CD4-positive, CD25-positive, alpha-beta regulatory T cell (primary cell): ENCODE data around the gene RNF225. TPM values are rescaled to one million over a fixed set of nuclear protein-coding genes. Genes with fewer than 3 reads are reported as not detected.

Source experiments
- ATAC-seq, 2 donors: fragments of 150-1000 bp; cut with Tn5 transposase; one replicate each; pipeline ENCODE4 v1.10.0; 2021; ENCODE audit warnings: low read depth in 2 of 2, moderate number of reproducible peaks in 2 of 2, moderate library complexity in 1 of 2
- DNase-seq, 3 donors: peaks; one replicate each; pipeline versions ENCODE4 v3.0.0 to v3.0.0-alpha.2; 2012 to 2022; ENCODE audit warnings: mixed read lengths in 1 of 3
- H3K27ac ChIP-seq: one replicate; pipeline ENCODE4 v1.7.0; 2013; ENCODE audit warnings: mild to moderate bottlenecking, low read length; ENCODE audit not compliant: insufficient read depth, poor library complexity, severe bottlenecking
- H3K27me3 ChIP-seq: one replicate; pipeline ENCODE4 v1.7.0; 2013; ENCODE audit warnings: low read length; ENCODE audit not compliant: control insufficient read depth, insufficient read depth
- H3K36me3 ChIP-seq: one replicate; pipeline ENCODE4 v1.7.0; 2013; ENCODE audit warnings: mild to moderate bottlenecking, low read length, moderate library complexity; ENCODE audit not compliant: control insufficient read depth, insufficient read depth
- H3K4me1 ChIP-seq: 2 replicates; pipeline ENCODE4 v1.7.0; 2013; ENCODE audit warnings: mild to moderate bottlenecking, low read length; ENCODE audit not compliant: insufficient read depth, control insufficient read depth, poor library complexity, severe bottlenecking
- H3K4me3 ChIP-seq: one replicate; pipeline ENCODE4 v1.7.0; 2013; ENCODE audit warnings: low read depth, mild to moderate bottlenecking, low read length, moderate library complexity
- H3K9me3 ChIP-seq, 2 experiments: 1 replicate in 1 of 2; 2 replicates in 1 of 2; pipeline ENCODE4 v1.7.0; 2013; ENCODE audit warnings: low read length in 2 of 2, mild to moderate bottlenecking in 1 of 2, moderate library complexity in 1 of 2; ENCODE audit not compliant: control insufficient read depth in 2 of 2
- H3K27ac Mint-ChIP-seq, 3 donors: one replicate each; pipeline ENCODE4 v1.8.0; 2020 to 2022; ENCODE audit warnings: mild to moderate bottlenecking in 3 of 3, mixed read lengths in 3 of 3, moderate library complexity in 2 of 3
- H3K27me3 Mint-ChIP-seq: one replicate; pipeline ENCODE4 v1.8.0; 2022; ENCODE audit warnings: mild to moderate bottlenecking, mixed read lengths
- H3K36me3 Mint-ChIP-seq: one replicate; pipeline ENCODE4 v1.8.0; 2020; ENCODE audit warnings: mixed read lengths
- H3K4me1 Mint-ChIP-seq, 4 donors: one replicate each; pipeline ENCODE4 v1.8.0; 2020 to 2022; ENCODE audit warnings: mixed read lengths in 4 of 4, mild to moderate bottlenecking in 1 of 4
- H3K4me3 Mint-ChIP-seq, 4 donors: one replicate each; pipeline ENCODE4 v1.8.0; 2020 to 2022; ENCODE audit warnings: mild to moderate bottlenecking in 4 of 4, mixed read lengths in 4 of 4, moderate library complexity in 3 of 4
- H3K9me3 Mint-ChIP-seq, 7 donors: one replicate each; pipeline ENCODE4 v1.8.0; 2020 to 2022; ENCODE audit warnings: mixed read lengths in 7 of 7, mild to moderate bottlenecking in 3 of 7, moderate library complexity in 2 of 7
- polyA plus RNA-seq, 4 donors: library from polyadenylated mRNA; unstranded; fragments of 300-500 nt; fragmentation: Illumina TruSeq; gene quantifications; one replicate each; pipeline ENCODE4 v1.2.3, GENCODE V29; 2021
- total RNA-seq: library from RNA; stranded (reverse); gene quantifications from one replicate; pipeline ENCODE4 v1.2.3, GENCODE V29; 2022

The RNF225 gene
- total and polyA plus RNA-seq, 5 donors from 2014 or later = 0.39 TPM; not detected in 4

DNA sequence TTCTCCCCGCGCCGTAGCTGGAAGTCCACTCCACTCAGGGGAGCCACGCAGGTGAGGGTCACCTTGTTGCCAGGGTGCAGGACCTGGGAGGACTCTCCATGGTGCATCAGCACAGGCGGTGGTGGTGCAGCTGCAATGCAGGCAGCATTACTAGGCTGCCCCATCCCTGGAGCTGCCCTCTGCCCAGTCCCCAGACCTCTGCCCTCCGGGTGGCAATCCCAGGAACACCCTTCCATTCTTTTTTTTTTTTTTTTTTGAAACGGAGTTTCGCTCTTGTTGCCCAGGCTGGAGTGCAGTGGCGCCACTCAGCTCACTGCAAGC lies 43.9 kb upstream of the RNF225 start:
- Histone ChIP-seq H3K4me1 (peaks cover 27% of the 10 kb centered on the region), H3K27ac (no peak overlapping the region), H3K27me3 (no peaks in the 10 kb centered on the region), H3K36me3 (no peaks in the 10 kb centered on the region), H3K9me3 (no peaks in the 10 kb centered on the region), H3K4me3 (no peak overlapping the region)
- H3K4me3 Mint-ChIP-seq = peak overlapping the region in 1 of 4 donors; percentile 4
- peaks cover 5% of the 10 kb centered on the region for H3K27me3 Mint-ChIP-seq
- H3K9me3 Mint-ChIP-seq = peaks cover 0 to 2% (median 0%) of the 10 kb centered on the region in 7 donors
- H3K4me1 Mint-ChIP-seq = peaks cover 0 to 34% (median 9%) of the 10 kb centered on the region in 4 donors
- DNase-seq = no peak
- H3K36me3 Mint-ChIP-seq = peaks cover 8% of the 10 kb centered on the region
- no peak for ATAC-seq
- peak overlapping the region in 1 of 3 donors; percentile 26 for H3K27ac Mint-ChIP-seq

DNA sequence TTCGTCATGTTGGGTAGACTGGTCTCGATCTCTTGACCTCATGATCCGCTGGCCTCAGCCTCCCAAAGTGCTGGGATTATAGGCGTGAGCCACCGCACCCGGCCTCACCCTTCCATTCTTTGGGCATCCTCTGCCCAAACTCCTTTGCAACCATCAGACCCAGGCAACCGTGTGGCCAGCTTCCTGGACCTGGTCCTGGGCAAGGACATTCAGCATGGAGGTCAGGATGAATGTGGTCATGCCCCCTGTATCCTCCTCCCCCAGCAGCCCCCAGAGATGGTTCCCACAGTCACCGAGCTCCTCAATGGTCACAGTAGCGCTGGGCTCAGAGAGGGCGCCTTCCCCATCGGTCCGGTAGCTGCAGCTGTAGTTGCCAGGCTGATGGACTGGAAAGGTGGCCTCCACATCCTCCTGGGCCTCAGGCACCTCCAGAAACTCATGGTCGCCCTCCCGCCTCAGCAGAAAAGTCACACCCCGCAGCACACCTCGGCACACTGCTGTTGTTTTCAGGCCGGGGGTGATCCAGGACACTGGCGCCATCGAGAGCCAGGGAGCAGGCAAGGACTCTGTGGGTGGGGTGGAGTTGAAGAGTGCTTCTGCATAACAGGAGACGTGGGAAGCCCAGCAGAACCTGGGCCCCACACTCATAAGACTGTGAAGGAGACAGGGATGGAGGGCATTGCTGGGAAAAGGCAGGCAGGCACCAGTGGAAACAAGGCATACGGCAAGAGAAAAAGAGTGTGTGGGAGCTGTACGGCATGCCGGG lies 43.3 kb upstream of the RNF225 start:
- H3K4me3 ChIP-seq = no peak overlapping the region
- peaks cover 28% of the 10 kb centered on the region for H3K4me1 ChIP-seq
- Mint-ChIP-seq H3K27me3 (peaks cover 5% of the 10 kb centered on the region), H3K27ac (no peak overlapping the region), H3K36me3 (peaks cover 8% of the 10 kb centered on the region), H3K4me1 (peaks cover 0 to 31% (median 9%) of the 10 kb centered on the region in 4 donors), H3K9me3 (peaks cover 0 to 2% (median 0%) of the 10 kb centered on the region in 7 donors), H3K4me3 (peak overlapping the region in 1 of 4 donors; percentile 66)
- H3K27ac ChIP-seq = no peak overlapping the region
- no peaks in the 10 kb centered on the region for H3K27me3 ChIP-seq
- no peaks in the 10 kb centered on the region for H3K36me3 ChIP-seq
- H3K9me3 ChIP-seq = no peaks in the 10 kb centered on the region
- ATAC-seq (no peak), DNase-seq (no peak)

DNA sequence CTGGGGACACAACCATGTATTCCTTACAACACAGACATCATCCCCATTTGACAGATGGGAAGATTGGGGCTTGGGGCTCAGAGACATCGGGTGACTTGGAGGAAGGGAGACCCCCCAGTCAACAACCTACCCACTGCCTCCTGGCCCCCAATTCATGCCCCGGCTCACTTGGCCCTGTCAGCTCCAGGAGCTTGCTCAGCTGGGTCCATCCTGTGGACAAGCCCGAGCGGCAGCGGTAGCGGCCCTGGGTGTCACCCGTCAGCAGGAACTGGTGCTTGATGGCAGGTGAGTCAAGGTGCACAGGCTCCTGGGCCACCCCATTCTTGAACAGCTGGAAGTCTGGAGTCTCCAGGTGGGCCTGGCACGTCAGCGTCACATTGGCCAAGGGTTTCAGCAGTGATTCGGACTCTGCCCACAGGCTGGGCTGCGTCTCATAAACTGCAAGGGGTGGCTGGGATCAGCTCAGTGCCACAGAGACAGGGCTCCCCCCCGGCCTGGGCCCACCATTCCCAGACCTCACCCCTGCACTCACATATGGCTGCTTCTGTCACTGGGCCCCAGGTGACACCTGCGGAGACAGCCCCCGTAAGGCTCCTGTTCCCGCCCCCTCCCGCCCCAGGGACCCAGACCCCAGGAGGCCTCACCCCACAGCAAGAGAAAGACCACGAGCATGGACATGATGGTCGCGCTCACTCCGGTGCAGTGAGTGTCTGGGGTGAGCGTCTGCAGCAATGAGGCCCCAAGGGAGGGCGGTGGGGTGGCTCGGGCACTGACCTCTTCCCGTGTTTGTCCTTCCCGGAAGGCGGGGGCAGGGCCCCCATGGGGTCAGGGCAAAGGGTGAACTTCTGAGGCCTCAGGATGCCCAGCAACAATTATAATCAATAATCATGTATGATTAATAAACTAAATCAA lies 42.4 kb upstream of the RNF225 start, which contains the start of gene A1BG:
A1BG (minus strand) TSS at position 733 of the 912 bp plus-strand sequence; CDS start at position 678, 55 bp downstream.
- Mint-ChIP-seq H3K36me3 (peaks cover 8% of the 10 kb centered on the region), H3K9me3 (peaks cover 0 to 2% (median 0%) of the 10 kb centered on the region in 7 donors), H3K27ac (no peak within 1 kb of the TSS), H3K27me3 (peaks cover 2% of the 10 kb centered on the region), H3K4me1 (peaks cover 0 to 26% (median 6%) of the 10 kb centered on the region in 4 donors), H3K4me3 (peak within 1 kb of the TSS in 1 of 4 donors; percentile 66)
- no peak for ATAC-seq
- Histone ChIP-seq H3K27me3 (no peaks in the 10 kb centered on the region), H3K36me3 (no peaks in the 10 kb centered on the region), H3K4me3 (no peak within 1 kb of the TSS), H3K27ac (no peak within 1 kb of the TSS), H3K4me1 (peaks cover 26% of the 10 kb centered on the region), H3K9me3 (no peaks in the 10 kb centered on the region)
- DNase-seq = no peak

DNA sequence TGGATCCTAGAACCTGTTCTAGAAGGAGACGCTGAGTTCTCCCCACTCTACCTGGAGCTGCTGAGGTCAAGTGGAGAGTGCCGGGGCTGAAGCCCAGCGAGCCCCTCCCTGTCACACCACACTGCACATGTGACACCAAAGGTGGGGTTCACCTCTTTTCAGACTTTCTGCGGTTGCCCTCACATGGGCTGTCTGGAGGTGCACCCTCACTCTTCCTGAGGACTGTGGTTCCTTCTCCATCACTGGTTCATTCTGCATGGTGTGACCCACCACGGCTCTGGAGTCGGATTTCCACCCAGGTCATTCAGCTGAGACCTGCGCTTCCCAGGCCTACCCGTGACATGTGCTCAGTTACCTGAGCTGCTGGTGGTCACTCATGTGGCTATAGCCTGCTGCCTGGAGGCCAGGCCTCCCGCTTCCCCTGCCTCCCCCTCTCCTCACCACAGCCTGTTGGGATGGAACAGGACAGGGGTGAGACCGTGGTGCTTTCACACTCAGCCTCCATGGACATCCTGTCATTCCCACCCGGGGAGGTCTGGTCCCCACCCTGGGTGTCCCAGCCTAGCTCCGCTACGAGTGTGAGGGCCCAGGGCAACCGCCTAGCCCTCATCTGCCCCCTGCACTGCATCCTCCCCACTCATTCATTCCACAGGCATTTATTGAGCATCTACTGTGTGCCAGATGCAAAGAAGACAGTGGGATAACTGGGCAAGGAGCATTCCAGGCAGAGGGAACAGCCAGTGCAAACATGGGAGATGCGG lies 41.6 kb upstream of the RNF225 start:
- H3K4me3 Mint-ChIP-seq = peak overlapping the region in 1 of 4 donors; percentile 32
- H3K27ac Mint-ChIP-seq = no peak overlapping the region
- DNase-seq (no peak), ATAC-seq (no peak)
- H3K4me1 ChIP-seq = peaks cover 20% of the 10 kb centered on the region
- no peaks in the 10 kb centered on the region for H3K36me3 ChIP-seq
- no peaks in the 10 kb centered on the region for H3K9me3 ChIP-seq
- H3K36me3 Mint-ChIP-seq = peaks cover 5% of the 10 kb centered on the region
- no peaks in the 10 kb centered on the region for H3K27me3 ChIP-seq
- H3K4me3 ChIP-seq = no peak overlapping the region
- no peaks in the 10 kb centered on the region for H3K27me3 Mint-ChIP-seq
- peaks cover 0 to 2% (median 0%) of the 10 kb centered on the region in 7 donors for H3K9me3 Mint-ChIP-seq
- no peak overlapping the region for H3K27ac ChIP-seq
- H3K4me1 Mint-ChIP-seq = peaks cover 0 to 18% (median 2%) of the 10 kb centered on the region in 4 donors

DNA sequence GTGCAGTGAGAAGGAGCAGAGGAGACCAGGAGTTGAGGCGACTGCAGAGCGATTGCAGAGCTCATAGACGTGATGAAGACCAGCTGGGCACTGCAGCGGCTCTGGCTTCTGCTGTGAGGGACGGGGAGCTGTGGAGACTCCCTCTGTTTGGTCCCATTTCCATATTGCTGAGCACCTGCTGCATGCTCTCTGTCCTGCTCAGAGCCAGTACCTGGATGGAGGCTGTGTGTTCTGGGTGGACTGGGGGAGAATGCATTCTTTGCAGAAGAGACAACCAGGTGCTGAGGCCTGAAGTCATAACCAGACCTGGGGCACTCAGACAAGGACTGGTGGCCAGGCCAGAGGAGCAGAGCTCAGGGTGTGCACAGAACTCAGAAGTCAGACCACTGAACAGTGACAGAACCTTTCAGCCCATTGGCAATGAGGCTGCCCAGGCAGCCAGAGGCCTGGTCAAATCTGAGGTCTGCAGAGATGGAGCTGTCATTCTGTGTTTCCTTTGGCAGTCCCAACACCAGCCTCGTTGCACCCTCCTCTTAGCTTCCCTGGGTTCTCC lies 40.9 kb upstream of the RNF225 start:
- peaks cover 20% of the 10 kb centered on the region for H3K4me1 ChIP-seq
- peak overlapping the region in 1 of 4 donors; percentile 32 for H3K4me3 Mint-ChIP-seq
- no peak overlapping the region for H3K27ac Mint-ChIP-seq
- no peak overlapping the region for H3K27ac ChIP-seq
- DNase-seq = no peak
- no peaks in the 10 kb centered on the region for H3K27me3 Mint-ChIP-seq
- H3K36me3 Mint-ChIP-seq = peaks cover 2% of the 10 kb centered on the region
- H3K9me3 ChIP-seq = no peaks in the 10 kb centered on the region
- peaks cover 0 to 16% (median under 1%) of the 10 kb centered on the region in 4 donors for H3K4me1 Mint-ChIP-seq
- no peaks in the 10 kb centered on the region for H3K27me3 ChIP-seq
- no peak for ATAC-seq
- no peak overlapping the region for H3K4me3 ChIP-seq
- no peaks in the 10 kb centered on the region for H3K36me3 ChIP-seq
- H3K9me3 Mint-ChIP-seq = peaks cover 0 to 2% (median 0%) of the 10 kb centered on the region in 7 donors

DNA sequence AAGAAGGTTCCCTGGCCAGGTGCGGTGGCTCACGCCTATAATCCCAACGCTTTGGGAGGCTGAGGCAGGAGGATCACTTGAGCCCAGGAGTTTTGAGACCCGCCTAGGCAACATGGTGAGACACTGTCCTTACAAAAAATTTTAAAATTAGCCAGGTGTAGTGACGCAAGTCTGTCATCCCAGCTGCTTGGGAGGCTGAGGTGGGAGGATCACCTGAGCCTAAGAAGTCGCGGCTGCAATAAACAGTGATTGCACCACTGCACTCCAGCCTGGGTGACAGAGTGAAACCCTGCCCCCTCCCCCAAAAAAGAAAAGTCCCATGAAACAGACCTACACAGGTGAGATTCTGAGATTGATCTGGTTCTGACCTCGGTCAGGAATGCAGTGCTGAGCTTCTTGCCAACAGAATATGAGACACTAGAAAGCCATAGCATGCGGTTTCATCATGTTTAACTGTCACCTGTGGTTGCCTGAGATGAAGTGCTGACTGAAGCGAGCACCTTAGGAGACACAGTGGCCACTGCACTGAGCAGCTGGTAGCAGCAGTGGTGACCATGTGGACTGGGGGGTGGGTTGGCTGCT lies 40.1 kb upstream of the RNF225 start:
- no peak overlapping the region for H3K4me3 ChIP-seq
- peaks cover 0 to 2% (median 0%) of the 10 kb centered on the region in 7 donors for H3K9me3 Mint-ChIP-seq
- H3K9me3 ChIP-seq = no peaks in the 10 kb centered on the region
- H3K4me1 ChIP-seq = peaks cover 20% of the 10 kb centered on the region
- no peak overlapping the region for H3K27ac Mint-ChIP-seq
- peak overlapping the region; percentile 17 to 75 (median 46) for H3K4me3 Mint-ChIP-seq
- H3K36me3 ChIP-seq = no peaks in the 10 kb centered on the region
- no peak for DNase-seq
- no peaks in the 10 kb centered on the region for H3K27me3 Mint-ChIP-seq
- no peaks in the 10 kb centered on the region for H3K27me3 ChIP-seq
- H3K27ac ChIP-seq = no peak overlapping the region
- no peaks in the 10 kb centered on the region for H3K36me3 Mint-ChIP-seq
- peaks cover 0 to 14% (median 0%) of the 10 kb centered on the region in 4 donors for H3K4me1 Mint-ChIP-seq
- no peak for ATAC-seq
